ENCODE measurements around the gene MAST2. TPM values are rescaled to one million over a fixed set of nuclear protein-coding genes. Genes with fewer than 3 reads are reported as not detected.

The MAST2 gene
- polyA plus RNA-seq, 2 donors, result 10.8 to 17.4 TPM

DNA sequence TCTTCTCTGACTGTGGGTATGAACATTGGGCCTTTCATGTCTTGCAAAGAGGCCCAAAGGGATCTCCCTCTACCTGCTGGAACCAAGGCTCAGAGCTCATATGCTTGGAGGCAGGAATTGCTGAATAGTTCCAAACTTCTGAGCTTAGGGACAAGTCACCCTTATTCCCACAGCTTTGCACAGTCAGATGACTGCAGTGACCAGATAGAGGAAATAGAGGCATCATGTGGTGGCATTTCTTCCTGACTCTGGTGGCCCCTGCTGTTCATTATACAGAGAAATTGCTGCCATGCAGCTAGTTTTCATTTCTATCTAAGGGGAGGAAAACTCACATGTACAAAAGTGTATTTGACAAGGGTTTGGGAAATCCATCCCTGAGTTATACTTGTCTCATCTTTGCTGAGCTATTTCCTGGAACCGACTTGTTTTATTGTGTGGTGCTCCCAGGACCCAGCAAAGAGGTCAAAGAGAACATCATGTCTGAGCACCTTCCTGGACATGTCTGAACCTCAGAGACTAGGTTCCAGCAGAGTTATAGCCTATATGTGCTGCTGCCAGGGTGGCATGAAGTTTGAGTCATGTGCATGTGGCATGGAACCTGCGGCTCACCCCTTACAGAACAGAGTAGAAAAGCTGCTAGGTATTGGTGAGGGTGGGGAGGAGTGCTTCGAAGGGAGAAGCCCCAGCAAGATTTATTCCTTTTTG, 197.8 kb downstream of the MAST2 start:
- Histone ChIP-seq H3K36me3 (ENCODE audit: control insufficient read depth in 2 of 2, insufficient read depth in 2 of 2, low read length in 1 of 2) (peaks cover 0 to 2% of the 10 kb centered on the region in 2 donors), H3K27ac (ENCODE audit: low read depth in 2 of 2, low read length in 1 of 2) (no peak overlapping the region), H3K4me1 (ENCODE audit: control insufficient read depth in 2 of 2, insufficient read depth in 2 of 2, low read length in 1 of 2) (peaks cover 0 to 2% of the 10 kb centered on the region in 2 donors), H3K27me3 (ENCODE audit: control insufficient read depth in 1 of 2, insufficient read depth in 2 of 2, low read length in 2 of 2) (no peaks in the 10 kb centered on the region), H3K4me3 (ENCODE audit: low read depth in 1 of 2, low read length in 2 of 2) (no peak overlapping the region), H3K9me3 (ENCODE audit: control insufficient read depth in 2 of 2, insufficient read depth in 1 of 2, low read depth in 1 of 2, low read length in 1 of 2) (no peaks in the 10 kb centered on the region)
- 63 to 81% methylated on average over 3 of the region's 3 CpGs for WGBS, 2 donors

DNA sequence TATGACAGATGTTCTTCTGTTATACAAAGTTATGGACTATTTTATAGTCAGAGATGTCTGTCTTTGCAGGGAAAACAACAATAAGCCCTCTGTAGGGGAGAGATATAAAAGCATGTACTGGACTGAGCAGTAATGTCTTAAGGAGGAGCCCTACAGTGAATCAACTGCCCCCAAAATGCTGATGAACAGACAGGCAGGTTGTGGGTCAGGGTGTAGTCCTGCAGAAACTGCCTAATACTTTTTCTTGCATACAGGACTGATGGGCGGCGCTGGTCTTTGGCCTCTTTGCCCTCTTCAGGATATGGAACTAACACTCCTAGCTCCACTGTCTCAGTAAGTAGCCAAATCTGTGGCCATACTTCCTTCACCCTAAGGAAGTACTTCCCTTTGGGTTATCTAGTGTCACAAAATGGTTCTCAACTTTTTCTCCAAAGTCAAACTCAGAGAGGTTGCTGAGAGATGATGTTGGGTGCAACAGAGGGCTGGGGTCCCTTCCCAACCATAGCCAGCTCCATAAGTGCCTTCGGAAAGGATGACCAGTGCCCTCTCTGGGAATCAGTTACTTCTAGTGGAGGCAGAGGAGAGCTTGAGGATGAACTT, 199.2 kb downstream of the MAST2 start:
- no peaks in the 10 kb centered on the region for H3K9me3 ChIP-seq (ENCODE audit: control insufficient read depth in 2 of 2, insufficient read depth in 1 of 2, low read depth in 1 of 2, low read length in 1 of 2)
- H3K4me3 ChIP-seq (ENCODE audit: low read depth in 1 of 2, low read length in 2 of 2), result no peak overlapping the region
- H3K27me3 ChIP-seq (ENCODE audit: control insufficient read depth in 1 of 2, insufficient read depth in 2 of 2, low read length in 2 of 2), result no peaks in the 10 kb centered on the region
- no peak overlapping the region for H3K27ac ChIP-seq (ENCODE audit: low read depth in 2 of 2, low read length in 1 of 2)
- H3K4me1 ChIP-seq (ENCODE audit: control insufficient read depth in 2 of 2, insufficient read depth in 2 of 2, low read length in 1 of 2), result peaks cover 0 to 2% of the 10 kb centered on the region in 2 donors
- H3K36me3 ChIP-seq (ENCODE audit: control insufficient read depth in 2 of 2, insufficient read depth in 2 of 2, low read length in 1 of 2), result peaks cover 1 to 5% of the 10 kb centered on the region in 2 donors
- WGBS, 2 donors, result 99 to 100% methylated on average over 3 of the region's 3 CpGs

GRCh38 chr1:46003315-46003714, 199.9 kb downstream of the MAST2 start:
- no peaks in the 10 kb centered on the region for H3K9me3 ChIP-seq (ENCODE audit: control insufficient read depth in 2 of 2, insufficient read depth in 1 of 2, low read depth in 1 of 2, low read length in 1 of 2)
- H3K36me3 ChIP-seq (ENCODE audit: control insufficient read depth in 2 of 2, insufficient read depth in 2 of 2, low read length in 1 of 2), result peaks cover 3 to 5% of the 10 kb centered on the region in 2 donors
- no peak overlapping the region for H3K27ac ChIP-seq (ENCODE audit: low read depth in 2 of 2, low read length in 1 of 2)
- no peaks in the 10 kb centered on the region for H3K27me3 ChIP-seq (ENCODE audit: control insufficient read depth in 1 of 2, insufficient read depth in 2 of 2, low read length in 2 of 2)
- 75 to 78% methylated on average over 5 of the region's 5 CpGs for WGBS, 2 donors
- H3K4me3 ChIP-seq (ENCODE audit: low read depth in 1 of 2, low read length in 2 of 2), result no peak overlapping the region
- peaks cover 0 to 2% of the 10 kb centered on the region in 2 donors for H3K4me1 ChIP-seq (ENCODE audit: control insufficient read depth in 2 of 2, insufficient read depth in 2 of 2, low read length in 1 of 2)

- Histone ChIP-seq H3K4me3 (ENCODE audit: low read depth in 1 of 2, low read length in 2 of 2) (no peak overlapping the region), H3K36me3 (ENCODE audit: control insufficient read depth in 2 of 2, insufficient read depth in 2 of 2, low read length in 1 of 2) (peaks cover 3 to 8% of the 10 kb centered on the region in 2 donors)
- WGBS, 2 donors, result 96% methylated on average over 1 of the region's 1 CpG
These were observed 201.1 kb downstream of the MAST2 start for GRCh38 chr1:46004492-46004891.

GRCh38 chr1:46005594-46005993, 202.2 kb downstream of the MAST2 start:
- H3K27me3 ChIP-seq (ENCODE audit: control insufficient read depth in 1 of 2, insufficient read depth in 2 of 2, low read length in 2 of 2), result no peaks in the 10 kb centered on the region
- H3K36me3 ChIP-seq (ENCODE audit: control insufficient read depth in 2 of 2, insufficient read depth in 2 of 2, low read length in 1 of 2), result peaks cover 3 to 8% of the 10 kb centered on the region in 2 donors
- WGBS, 2 donors, result 87 to 100% methylated on average over 1 of the region's 1 CpG

More at GRCh38 chr1:46004492-46004891, 201.1 kb downstream of the MAST2 start:
- H3K4me1 ChIP-seq (ENCODE audit: control insufficient read depth in 2 of 2, insufficient read depth in 2 of 2, low read length in 1 of 2), result peaks cover 0 to 2% of the 10 kb centered on the region in 2 donors
- no peaks in the 10 kb centered on the region for H3K9me3 ChIP-seq (ENCODE audit: control insufficient read depth in 2 of 2, insufficient read depth in 1 of 2, low read depth in 1 of 2, low read length in 1 of 2)
- no peaks in the 10 kb centered on the region for H3K27me3 ChIP-seq (ENCODE audit: control insufficient read depth in 1 of 2, insufficient read depth in 2 of 2, low read length in 2 of 2)
- H3K27ac ChIP-seq (ENCODE audit: low read depth in 2 of 2, low read length in 1 of 2), result no peak overlapping the region

GRCh38 chr1:46008585-46008984, 205.2 kb downstream of the MAST2 start:
- H3K4me1 ChIP-seq (ENCODE audit: control insufficient read depth in 2 of 2, insufficient read depth in 2 of 2, low read length in 1 of 2), result no peaks in the 10 kb centered on the region
- H3K9me3 ChIP-seq (ENCODE audit: control insufficient read depth in 2 of 2, insufficient read depth in 1 of 2, low read depth in 1 of 2, low read length in 1 of 2), result no peaks in the 10 kb centered on the region
- no peaks in the 10 kb centered on the region for H3K27me3 ChIP-seq (ENCODE audit: control insufficient read depth in 1 of 2, insufficient read depth in 2 of 2, low read length in 2 of 2)
- no peak overlapping the region for H3K27ac ChIP-seq (ENCODE audit: low read depth in 2 of 2, low read length in 1 of 2)
- no peak overlapping the region for H3K4me3 ChIP-seq (ENCODE audit: low read depth in 1 of 2, low read length in 2 of 2)
- H3K36me3 ChIP-seq (ENCODE audit: control insufficient read depth in 2 of 2, insufficient read depth in 2 of 2, low read length in 1 of 2), result peaks cover 3 to 8% of the 10 kb centered on the region in 2 donors

More at GRCh38 chr1:46005594-46005993, 202.2 kb downstream of the MAST2 start:
- H3K27ac ChIP-seq (ENCODE audit: low read depth in 2 of 2, low read length in 1 of 2), result no peak overlapping the region
- H3K4me1 ChIP-seq (ENCODE audit: control insufficient read depth in 2 of 2, insufficient read depth in 2 of 2, low read length in 1 of 2), result peaks cover 0 to 2% of the 10 kb centered on the region in 2 donors
- no peak overlapping the region for H3K4me3 ChIP-seq (ENCODE audit: low read depth in 1 of 2, low read length in 2 of 2)
- no peaks in the 10 kb centered on the region for H3K9me3 ChIP-seq (ENCODE audit: control insufficient read depth in 2 of 2, insufficient read depth in 1 of 2, low read depth in 1 of 2, low read length in 1 of 2)

DNA sequence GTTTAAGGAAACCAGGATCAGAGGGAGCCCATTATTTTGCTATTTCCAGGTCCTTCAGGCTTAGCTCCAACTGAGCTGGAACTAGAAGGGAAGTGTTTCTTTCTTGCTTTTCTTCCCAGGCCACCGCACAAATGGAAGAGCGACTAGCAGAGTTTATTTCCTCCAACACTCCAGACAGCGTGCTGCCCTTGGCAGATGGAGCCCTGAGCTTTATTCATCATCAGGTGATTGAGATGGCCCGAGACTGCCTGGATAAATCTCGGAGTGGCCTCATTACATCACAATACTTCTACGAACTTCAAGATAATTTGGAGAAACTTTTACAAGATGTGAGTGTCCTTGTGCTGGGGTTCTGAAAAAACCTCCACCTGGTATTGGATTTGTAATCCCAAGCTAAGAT, 207.2 kb downstream of the MAST2 start:
- no peak overlapping the region for H3K4me3 ChIP-seq (ENCODE audit: low read depth in 1 of 2, low read length in 2 of 2)
- no peak overlapping the region for H3K27ac ChIP-seq (ENCODE audit: low read depth in 2 of 2, low read length in 1 of 2)
- 94 to 97% methylated on average over 6 of the region's 6 CpGs for WGBS, 2 donors
- no peaks in the 10 kb centered on the region for H3K27me3 ChIP-seq (ENCODE audit: control insufficient read depth in 1 of 2, insufficient read depth in 2 of 2, low read length in 2 of 2)
- peaks cover 3 to 8% of the 10 kb centered on the region in 2 donors for H3K36me3 ChIP-seq (ENCODE audit: control insufficient read depth in 2 of 2, insufficient read depth in 2 of 2, low read length in 1 of 2)
- H3K4me1 ChIP-seq (ENCODE audit: control insufficient read depth in 2 of 2, insufficient read depth in 2 of 2, low read length in 1 of 2), result no peaks in the 10 kb centered on the region
- H3K9me3 ChIP-seq (ENCODE audit: control insufficient read depth in 2 of 2, insufficient read depth in 1 of 2, low read depth in 1 of 2, low read length in 1 of 2), result no peaks in the 10 kb centered on the region

GRCh38 chr1:46011121-46011695, 207.8 kb downstream of the MAST2 start:
- no peaks in the 10 kb centered on the region for H3K9me3 ChIP-seq (ENCODE audit: control insufficient read depth in 2 of 2, insufficient read depth in 1 of 2, low read depth in 1 of 2, low read length in 1 of 2)
- no peak overlapping the region for H3K4me3 ChIP-seq (ENCODE audit: low read depth in 1 of 2, low read length in 2 of 2)
- H3K36me3 ChIP-seq (ENCODE audit: control insufficient read depth in 2 of 2, insufficient read depth in 2 of 2, low read length in 1 of 2), result peaks cover 3 to 6% of the 10 kb centered on the region in 2 donors
- H3K4me1 ChIP-seq (ENCODE audit: control insufficient read depth in 2 of 2, insufficient read depth in 2 of 2, low read length in 1 of 2), result no peaks in the 10 kb centered on the region
- no peak overlapping the region for H3K27ac ChIP-seq (ENCODE audit: low read depth in 2 of 2, low read length in 1 of 2)
- WGBS, 2 donors, result 78 to 81% methylated on average over 7 of the region's 7 CpGs
- no peaks in the 10 kb centered on the region for H3K27me3 ChIP-seq (ENCODE audit: control insufficient read depth in 1 of 2, insufficient read depth in 2 of 2, low read length in 2 of 2)

DNA sequence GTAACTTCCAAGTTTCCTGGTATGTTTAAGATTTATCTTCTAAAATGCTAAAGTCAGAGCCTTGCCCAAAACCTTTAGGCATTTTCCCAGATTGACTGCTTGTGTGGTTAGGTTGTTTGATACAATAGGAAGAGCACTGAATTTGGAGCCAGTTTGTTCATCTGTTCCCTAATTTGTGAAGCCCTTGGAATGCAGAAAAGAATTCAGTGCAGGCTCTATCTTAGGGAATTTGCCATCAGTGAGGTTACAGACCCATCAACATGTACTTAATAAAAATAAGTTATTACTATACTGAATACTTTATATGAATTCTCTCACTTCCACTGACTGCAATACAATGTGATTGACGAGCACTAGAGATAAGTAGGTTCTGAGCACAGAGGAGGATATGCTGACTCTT, 208.8 kb downstream of the MAST2 start:
- H3K4me1 ChIP-seq (ENCODE audit: control insufficient read depth in 2 of 2, insufficient read depth in 2 of 2, low read length in 1 of 2), result no peaks in the 10 kb centered on the region
- no peak overlapping the region for H3K27ac ChIP-seq (ENCODE audit: low read depth in 2 of 2, low read length in 1 of 2)
- H3K36me3 ChIP-seq (ENCODE audit: control insufficient read depth in 2 of 2, insufficient read depth in 2 of 2, low read length in 1 of 2), result peaks cover 3 to 5% of the 10 kb centered on the region in 2 donors
- no peaks in the 10 kb centered on the region for H3K27me3 ChIP-seq (ENCODE audit: control insufficient read depth in 1 of 2, insufficient read depth in 2 of 2, low read length in 2 of 2)
- H3K9me3 ChIP-seq (ENCODE audit: control insufficient read depth in 2 of 2, insufficient read depth in 1 of 2, low read depth in 1 of 2, low read length in 1 of 2), result no peaks in the 10 kb centered on the region
- 92 to 93% methylated on average over 1 of the region's 1 CpG for WGBS, 2 donors
- no peak overlapping the region for H3K4me3 ChIP-seq (ENCODE audit: low read depth in 1 of 2, low read length in 2 of 2)
